Ectodermal cell (in vitro differentiated cells): Measurements from ENCODE around the gene ZNF462.
A peak's percentile ranks its signal among the peaks of the same experiment; 100 is the strongest.
"Not testable (repeated sequence)": the region's sequence is repeated elsewhere in the genome, so short reads cannot be mapped to it uniquely, and the experiment has no call there.

Source experiments
- H3K27ac ChIP-seq: 2 replicates; pipeline ENCODE4 v1.7.0; 2013; ENCODE audit warnings: mild to moderate bottlenecking, low read depth, low read length; ENCODE audit not compliant: insufficient read depth, poor library complexity, severe bottlenecking
- H3K27me3 ChIP-seq: 2 replicates; pipeline ENCODE4 v1.7.0; 2013; ENCODE audit warnings: mild to moderate bottlenecking, low read length; ENCODE audit not compliant: insufficient read depth, control insufficient read depth, poor library complexity, severe bottlenecking
- H3K36me3 ChIP-seq: one replicate; pipeline ENCODE4 v1.7.0; 2013; ENCODE audit warnings: low read length; ENCODE audit not compliant: control insufficient read depth, insufficient read depth
- H3K4me1 ChIP-seq: one replicate; pipeline ENCODE4 v1.7.0; 2013; ENCODE audit warnings: low read length; ENCODE audit not compliant: control insufficient read depth, insufficient read depth
- H3K4me3 ChIP-seq: 2 replicates; pipeline ENCODE4 v1.7.0; 2013; ENCODE audit warnings: low read depth, low read length, control low read depth; ENCODE audit not compliant: insufficient read depth
- H3K9me3 ChIP-seq: 2 replicates; pipeline ENCODE4 v1.7.0; 2013; ENCODE audit warnings: mild to moderate bottlenecking, low read length, moderate library complexity; ENCODE audit not compliant: control insufficient read depth
- WGBS, 2 experiments: methylation state at CpG; one replicate each; pipeline ENCODE4 v1.1.7; 2013; ENCODE audit warnings: missing lambda C conversion rate in 2 of 2; 5-methylcytosine and 5-hydroxymethylcytosine counted together

ZNF462 gene

GRCh38 chr9:106897751-106898150, 34.8 kb downstream of the ZNF462 start:
- H3K4me3 ChIP-seq: no peak overlapping the region
- peaks cover 3% of the 10 kb centered on the region for H3K36me3 ChIP-seq
- peaks cover 18% of the 10 kb centered on the region for H3K4me1 ChIP-seq
- no peaks in the 10 kb centered on the region for H3K9me3 ChIP-seq
- no peak overlapping the region for H3K27ac ChIP-seq
- no peaks in the 10 kb centered on the region for H3K27me3 ChIP-seq
- 90 to 97% methylated on average over 3 of the region's 3 CpGs for WGBS, 2 experiments

GRCh38 chr9:106900523-106900922, 37.6 kb downstream of the ZNF462 start:
- not testable (repeated sequence) for H3K36me3 ChIP-seq, H3K27ac ChIP-seq, H3K27me3 ChIP-seq, H3K9me3 ChIP-seq, H3K4me3 ChIP-seq, H3K4me1 ChIP-seq
- 95 to 97% methylated on average over 2 of the region's 2 CpGs for WGBS, 2 experiments

- Histone ChIP-seq H3K36me3 (peaks cover 8% of the 10 kb centered on the region), H3K4me1 (no peaks in the 10 kb centered on the region), H3K9me3 (no peaks in the 10 kb centered on the region), H3K27ac (no peak overlapping the region), H3K4me3 (no peak overlapping the region), H3K27me3 (no peaks in the 10 kb centered on the region)
- 100% methylated on average over 2 of the region's 3 CpGs for WGBS, 2 experiments
Measured at GRCh38 chr9:106906129-106906528, 43.2 kb downstream of the ZNF462 start.

- no peak overlapping the region for H3K27ac ChIP-seq
Measured at GRCh38 chr9:106911951-106912350, 49.0 kb downstream of the ZNF462 start.

GRCh38 chr9:106913276-106913675, 50.3 kb downstream of the ZNF462 start:
- Histone ChIP-seq H3K36me3 (no peaks in the 10 kb centered on the region), H3K9me3 (no peaks in the 10 kb centered on the region), H3K4me1 (peaks cover 4% of the 10 kb centered on the region), H3K4me3 (no peak overlapping the region), H3K27me3 (no peaks in the 10 kb centered on the region), H3K27ac (no peak overlapping the region)
- 95 to 96% methylated on average over 5 of the region's 5 CpGs for WGBS, 2 experiments

More at GRCh38 chr9:106911951-106912350, 49.0 kb downstream of the ZNF462 start:
- WGBS, 2 experiments: 96 to 97% methylated on average over 6 of the region's 6 CpGs
- Histone ChIP-seq H3K9me3 (no peaks in the 10 kb centered on the region), H3K36me3 (no peaks in the 10 kb centered on the region), H3K4me3 (no peak overlapping the region), H3K4me1 (peaks cover 4% of the 10 kb centered on the region), H3K27me3 (no peaks in the 10 kb centered on the region)

- WGBS, 2 experiments: 94 to 95% methylated on average over 2 of the region's 3 CpGs
- Histone ChIP-seq H3K4me3 (no peak overlapping the region), H3K36me3 (no peaks in the 10 kb centered on the region), H3K9me3 (no peaks in the 10 kb centered on the region), H3K27ac (no peak overlapping the region), H3K4me1 (peaks cover 16% of the 10 kb centered on the region), H3K27me3 (no peaks in the 10 kb centered on the region)
Measured at GRCh38 chr9:106915851-106916250, 52.9 kb downstream of the ZNF462 start.

GRCh38 chr9:106916466-106917235, 53.7 kb downstream of the ZNF462 start:
- H3K36me3 ChIP-seq: no peaks in the 10 kb centered on the region
- no peaks in the 10 kb centered on the region for H3K27me3 ChIP-seq
- no peaks in the 10 kb centered on the region for H3K9me3 ChIP-seq
- H3K4me3 ChIP-seq: no peak overlapping the region
- no peak overlapping the region for H3K27ac ChIP-seq
- H3K4me1 ChIP-seq: peaks cover 20% of the 10 kb centered on the region
- WGBS, 2 experiments: 88 to 93% methylated on average over 8 of the region's 8 CpGs

- 90 to 97% methylated on average over 5 of the region's 5 CpGs for WGBS, 2 experiments
- peaks cover 24% of the 10 kb centered on the region for H3K4me1 ChIP-seq
- H3K36me3 ChIP-seq: peaks cover 10% of the 10 kb centered on the region
- no peak overlapping the region for H3K27ac ChIP-seq
- no peak overlapping the region for H3K4me3 ChIP-seq
- H3K27me3 ChIP-seq: no peaks in the 10 kb centered on the region
- no peaks in the 10 kb centered on the region for H3K9me3 ChIP-seq
Measured at GRCh38 chr9:106918825-106919509, 56.0 kb downstream of the ZNF462 start.

GRCh38 chr9:106920091-106920490, 57.1 kb downstream of the ZNF462 start:
- H3K9me3 ChIP-seq: no peaks in the 10 kb centered on the region
- H3K27ac ChIP-seq: peak overlapping the region; percentile 82
- H3K4me1 ChIP-seq: peaks cover 24% of the 10 kb centered on the region
- no peak overlapping the region for H3K4me3 ChIP-seq
- whole genome bisulfite sequencing, 2 experiments: 91% methylated on average over 4 of the region's 4 CpGs
- H3K27me3 ChIP-seq: no peaks in the 10 kb centered on the region
- H3K36me3 ChIP-seq: peaks cover 21% of the 10 kb centered on the region

- Histone ChIP-seq H3K36me3 (peaks cover 28% of the 10 kb centered on the region), H3K27me3 (no peaks in the 10 kb centered on the region), H3K27ac (peak overlapping the region; percentile 82), H3K4me3 (no peak overlapping the region), H3K4me1 (peaks cover 19% of the 10 kb centered on the region), H3K9me3 (no peaks in the 10 kb centered on the region)
- 51 to 62% methylated on average over 4 of the region's 4 CpGs for WGBS, 2 experiments
Measured at GRCh38 chr9:106920701-106921283, 57.8 kb downstream of the ZNF462 start.
